ENCODE measurements around the gene BUD13. TPM values are rescaled to one million over a fixed set of nuclear protein-coding genes. Genes with fewer than 3 reads are reported as not detected.

Gene BUD13
- total and polyA plus RNA-seq, 10 donors = 12.3 to 20.3 (median 16.3) TPM

Other genes starting within 250 kb of the BUD13 start
- gene ZPR1, start 15.0 kb upstream of the BUD13 start, total RNA-seq = 10 to 100 TPM; 20.5 to 47.6 (median 34.4) TPM
- 10 to 100 TPM; 16.2 to 24.0 (median 19.1) TPM for gene ZPR1, start 15.0 kb upstream of the BUD13 start, polyA plus RNA-seq
- not detected for gene APOA5, start 18.9 kb upstream of the BUD13 start, total RNA-seq
- gene APOA5, start 18.9 kb upstream of the BUD13 start, polyA plus RNA-seq = not detected
- not detected for gene APOA4, start 50.3 kb upstream of the BUD13 start, total RNA-seq
- under 1 TPM in 2 of 3 donors, not detected in 1; 0.05 to 0.16 TPM for gene APOA4, start 50.3 kb upstream of the BUD13 start, polyA plus RNA-seq
- gene APOC3, start 56.9 kb upstream of the BUD13 start, total RNA-seq = not detected
- under 1 TPM in 1 of 3 donors, not detected in 2; 0.70 TPM for gene APOC3, start 56.9 kb upstream of the BUD13 start, polyA plus RNA-seq
- gene APOA1, start 64.6 kb upstream of the BUD13 start, total RNA-seq = 1 to 10 TPM in 3 of 7 donors, under 1 TPM in 2, not detected in 2; 0.44 to 2.2 (median 1.1) TPM
- 1 to 10 TPM; 1.4 to 3.3 (median 1.9) TPM for gene APOA1, start 64.6 kb upstream of the BUD13 start, polyA plus RNA-seq